Occipital lobe (tissue), 2 donors: ENCODE data around the gene AGO4. TPM values are rescaled to one million over a fixed set of nuclear protein-coding genes. Genes with fewer than 3 reads are reported as not detected.

Experiments used
- DNase-seq: peaks from one replicate; lab custom pipeline; 2025; lab: John Stamatoyannopoulos, UW
- total RNA-seq: library from RNA; depleted of rRNA; stranded (reverse); fragments of >200 nt; gene quantifications from one replicate; pipeline ENCODE4 v1.2.3, GENCODE V29; 2014

The AGO4 gene
- total RNA-seq, 1 donor from 2014 or later, result 102 TPM

- DNase-seq, result peak; percentile 8
Measured at GRCh38 chr1:35894183-35894582, 86.4 kb downstream of the AGO4 start.

GRCh38 chr1:35894656-35895055 is 86.8 kb downstream of the AGO4 start:
- no peak for DNase-seq

- no peak for DNase-seq
Measured at GRCh38 chr1:35899941-35900340, 92.1 kb downstream of the AGO4 start.

GRCh38 chr1:35901235-35901634 is 93.4 kb downstream of the AGO4 start:
- no peak for DNase-seq

- no peak for DNase-seq
Measured at GRCh38 chr1:35902671-35903070, 94.9 kb downstream of the AGO4 start.

Other genes with a start within 250 kb of the AGO4 start
- 0.62 TPM for gene TFAP2E, start 234.7 kb upstream of the AGO4 start, total RNA-seq
- gene PSMB2, start 166.5 kb upstream of the AGO4 start, total RNA-seq, result 17.8 TPM
- 73.0 TPM for gene C1orf216, start 89.1 kb upstream of the AGO4 start, total RNA-seq
- 10.9 TPM for gene CLSPN, start 38.0 kb upstream of the AGO4 start, total RNA-seq
- 17.0 TPM for gene AGO1, start 75.2 kb downstream of the AGO4 start, total RNA-seq
- 28.1 TPM for gene AGO3, start 123.1 kb downstream of the AGO4 start, total RNA-seq